ENCODE measurements around the gene MDC1.

The MDC1 gene

DNA sequence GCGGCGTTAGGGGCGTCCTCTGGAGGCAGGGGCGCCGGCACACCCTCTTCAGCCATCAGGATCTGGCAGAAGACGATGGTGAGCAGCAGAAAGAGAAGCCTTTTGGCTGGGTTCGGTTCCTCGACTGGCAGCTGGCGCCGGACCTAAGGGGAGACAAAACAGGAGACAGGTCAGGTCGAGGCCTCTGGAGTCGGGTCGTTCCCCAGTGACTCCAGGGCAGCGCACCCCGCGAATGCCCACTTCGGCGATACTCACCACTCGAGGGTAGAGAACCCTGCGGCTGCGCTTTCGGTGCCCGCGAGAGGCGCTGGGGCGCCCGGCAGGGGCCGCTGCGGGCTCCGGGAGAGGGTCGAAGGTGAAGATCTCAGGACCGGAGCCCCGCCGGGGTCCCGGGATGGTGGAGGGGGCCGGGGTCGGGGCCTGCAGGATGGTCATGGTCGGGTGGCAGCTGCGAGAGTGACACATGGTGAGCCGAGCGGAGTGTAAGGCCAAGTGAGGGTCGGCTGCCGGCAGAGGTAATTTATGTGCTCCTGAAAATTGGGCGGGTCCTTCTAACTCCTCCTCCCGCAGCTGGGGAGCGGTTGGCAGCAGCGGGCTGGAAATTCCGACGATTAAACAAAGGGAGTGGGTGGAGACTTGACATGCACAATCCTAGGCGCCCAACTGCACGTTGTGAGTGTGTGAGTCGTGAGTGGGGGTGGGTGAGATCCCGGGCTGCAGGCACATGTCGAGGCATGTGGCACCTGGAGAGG is 27.1 kb upstream of the MDC1 start, which contains the start of gene IER3:
IER3 (minus strand) TSS at position 494 of the 752 bp plus-strand sequence; CDS start at position 465, 29 bp downstream.
- peak within 1 kb of the TSS; percentile 68 for H3K9ac ChIP-seq (ENCODE audit: low read depth, low read length, poor library complexity)
- H3K4me1 ChIP-seq (ENCODE audit: control insufficient read depth in 2 of 2, insufficient read depth in 1 of 2, low read depth in 1 of 2, low read length in 2 of 2), result peaks cover 10 to 15% of the 10 kb centered on the region in 2 donors
- no peak within 1 kb of the TSS for H2BK12ac ChIP-seq (ENCODE audit: low read length)
- no peak within 1 kb of the TSS for H3K14ac ChIP-seq (ENCODE audit: low read length)
- H3K23ac ChIP-seq (ENCODE audit: low read depth, low read length, poor library complexity), result peak within 1 kb of the TSS; percentile 100
- H3K9me3 ChIP-seq (replicated peaks in 1 of 2; ENCODE audit: control insufficient read depth in 2 of 2, insufficient read depth in 1 of 2, low read depth in 1 of 2, low read length in 2 of 2), result no peaks in the 10 kb centered on the region
- H2BK120ac ChIP-seq (ENCODE audit: low read depth, low read length), result no peak within 1 kb of the TSS
- WGBS, 2 donors (ENCODE audit: extremely low coverage in 2 of 2, insufficient read length in 2 of 2, insufficient replicate concordance in 1 of 2), result no CpG with 5 or more reads among the region's 54 CpGs
- H3K36me3 ChIP-seq (replicated peaks in 1 of 2; ENCODE audit: control insufficient read depth in 2 of 2, insufficient read depth in 2 of 2, low read length in 2 of 2), result peaks cover 12 to 25% of the 10 kb centered on the region in 2 donors
- H2AK5ac ChIP-seq (ENCODE audit: low read depth, low read length), result peak within 1 kb of the TSS; percentile 88
- H2AFZ ChIP-seq (ENCODE audit: low read length), result peak within 1 kb of the TSS; percentile 80
- peak within 1 kb of the TSS; percentile 62 for H2BK5ac ChIP-seq (ENCODE audit: low read length)
- H3K4me3 ChIP-seq (ENCODE audit: low read length in 2 of 2), result peak within 1 kb of the TSS; percentile 90 to 99
- peak within 1 kb of the TSS; percentile 82 for H3K18ac ChIP-seq (ENCODE audit: low read length)
- H4K8ac ChIP-seq (ENCODE audit: low read depth, low read length), result no peak within 1 kb of the TSS
- H3K4ac ChIP-seq (ENCODE audit: low read length), result no peak within 1 kb of the TSS
- H3K27ac ChIP-seq (replicated peaks; ENCODE audit: low read length), result no peak within 1 kb of the TSS
- peaks cover 0 to 13% (median 2%) of the 10 kb centered on the region in 3 experiments for H3K27me3 ChIP-seq (ENCODE audit: control insufficient read depth in 3 of 3, insufficient read depth in 3 of 3, low read depth in 1 of 3, low read length in 3 of 3)
- no peak within 1 kb of the TSS for H4K91ac ChIP-seq (ENCODE audit: low read depth, low read length, poor library complexity)
- H3K4me2 ChIP-seq (ENCODE audit: insufficient read depth, low read length, poor library complexity, severe bottlenecking), result peak within 1 kb of the TSS; percentile 79
- peak within 1 kb of the TSS; percentile 81 for H2BK15ac ChIP-seq (ENCODE audit: low read length)
- peaks cover 4% of the 10 kb centered on the region for H3K79me1 ChIP-seq (ENCODE audit: low read depth, low read length)
- DNase-seq (ENCODE audit: low spot score), result peak; percentile 70

DNA sequence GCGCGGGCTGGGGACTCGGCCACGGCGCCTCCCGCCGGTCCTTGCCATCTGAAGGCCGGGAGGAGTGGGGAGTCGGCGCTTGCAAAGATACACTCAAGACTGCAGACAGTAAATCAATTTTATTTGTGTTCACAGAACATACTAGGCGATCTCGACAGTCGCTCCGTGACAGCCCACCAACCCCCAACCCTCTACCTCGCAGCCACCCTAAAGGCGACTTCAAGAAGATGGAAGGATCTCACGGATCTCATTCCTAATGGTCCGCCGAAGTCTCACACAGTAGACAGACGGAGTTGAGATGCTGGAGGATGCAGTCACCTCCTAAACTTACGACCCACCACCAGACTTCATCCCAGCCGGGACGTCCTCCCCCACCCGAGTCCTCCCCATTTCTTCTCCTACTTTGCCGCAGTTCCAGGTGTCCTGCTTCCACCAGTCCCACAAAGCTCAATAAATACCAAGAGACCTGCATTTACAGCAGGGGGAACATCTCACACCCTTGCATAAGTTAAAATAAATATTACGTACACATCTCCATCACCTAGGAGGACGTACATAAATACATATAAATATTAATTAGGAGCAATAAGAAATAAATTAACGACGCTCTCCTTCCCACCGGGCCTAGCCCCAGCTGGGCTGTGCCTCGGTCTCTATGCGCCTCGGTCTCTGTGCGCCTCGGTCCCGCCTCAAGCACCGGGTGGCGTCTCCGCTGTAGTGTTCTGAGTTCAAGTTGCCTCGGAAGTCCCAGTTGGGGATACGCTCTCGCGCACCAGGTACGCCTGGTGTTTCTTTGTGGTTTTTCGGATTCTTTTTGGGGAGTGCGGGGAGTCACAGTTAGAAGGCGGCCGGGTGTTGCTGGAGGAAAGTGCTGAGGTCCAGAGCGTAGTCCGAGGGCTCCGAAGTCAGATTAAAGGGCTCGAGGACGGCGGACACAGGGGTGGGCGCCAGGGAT is 26.3 kb upstream of the MDC1 start:
- peak overlapping the region; percentile 88 for H2AK5ac ChIP-seq (ENCODE audit: low read depth, low read length)
- no peak overlapping the region for H3K14ac ChIP-seq (ENCODE audit: low read length)

GRCh38 chr6:30742316-30743098 is 25.4 kb upstream of the MDC1 start, which contains the start of gene FLOT1:
Gene FLOT1 (minus strand): TSS chr6:30742687. CDS start chr6:30742189, 498 bp downstream.
- H3K27ac ChIP-seq (replicated peaks; ENCODE audit: low read length), result peak within 1 kb of the TSS; percentile 42
- no peak within 1 kb of the TSS for H4K91ac ChIP-seq (ENCODE audit: low read depth, low read length, poor library complexity)
- H3K36me3 ChIP-seq (replicated peaks in 1 of 2; ENCODE audit: control insufficient read depth in 2 of 2, insufficient read depth in 2 of 2, low read length in 2 of 2), result peaks cover 24 to 42% of the 10 kb centered on the region in 2 donors
- H3K23ac ChIP-seq (ENCODE audit: low read depth, low read length, poor library complexity), result peak within 1 kb of the TSS; percentile 99
- no peak within 1 kb of the TSS for H2BK12ac ChIP-seq (ENCODE audit: low read length)
- H3K79me1 ChIP-seq (ENCODE audit: low read depth, low read length), result peaks cover 4% of the 10 kb centered on the region
- H2AFZ ChIP-seq (ENCODE audit: low read length), result peak within 1 kb of the TSS; percentile 83
- no peaks in the 10 kb centered on the region for H3K9me3 ChIP-seq (replicated peaks in 1 of 2; ENCODE audit: control insufficient read depth in 2 of 2, insufficient read depth in 1 of 2, low read depth in 1 of 2, low read length in 2 of 2)
- H2AK5ac ChIP-seq (ENCODE audit: low read depth, low read length), result peak within 1 kb of the TSS; percentile 16
- H3K4me1 ChIP-seq (ENCODE audit: control insufficient read depth in 2 of 2, insufficient read depth in 1 of 2, low read depth in 1 of 2, low read length in 2 of 2), result peaks cover 10 to 14% of the 10 kb centered on the region in 2 donors
- H2BK5ac ChIP-seq (ENCODE audit: low read length), result peak within 1 kb of the TSS; percentile 14
- no CpG with 5 or more reads among the region's 66 CpGs for WGBS, 2 donors (ENCODE audit: extremely low coverage in 2 of 2, insufficient read length in 2 of 2, insufficient replicate concordance in 1 of 2)
- peak; percentile 75 for DNase-seq (ENCODE audit: low spot score)
- H3K18ac ChIP-seq (ENCODE audit: low read length), result peak within 1 kb of the TSS; percentile 90
- H3K9ac ChIP-seq (ENCODE audit: low read depth, low read length, poor library complexity), result peak within 1 kb of the TSS; percentile 92
- no peak within 1 kb of the TSS for H4K8ac ChIP-seq (ENCODE audit: low read depth, low read length)
- H2BK15ac ChIP-seq (ENCODE audit: low read length), result peak within 1 kb of the TSS; percentile 63
- H3K27me3 ChIP-seq (ENCODE audit: control insufficient read depth in 3 of 3, insufficient read depth in 3 of 3, low read depth in 1 of 3, low read length in 3 of 3), result peaks cover 0 to 13% (median 2%) of the 10 kb centered on the region in 3 experiments
- H3K4ac ChIP-seq (ENCODE audit: low read length), result no peak within 1 kb of the TSS
- peak within 1 kb of the TSS; percentile 33 for H3K14ac ChIP-seq (ENCODE audit: low read length)
- H3K4me3 ChIP-seq (ENCODE audit: low read length in 2 of 2), result peak within 1 kb of the TSS; percentile 90 to 99
- peak within 1 kb of the TSS; percentile 79 for H3K4me2 ChIP-seq (ENCODE audit: insufficient read depth, low read length, poor library complexity, severe bottlenecking)
- peak within 1 kb of the TSS; percentile 43 for H2BK120ac ChIP-seq (ENCODE audit: low read depth, low read length)

More for the DNA sequence above, 26.3 kb upstream of the MDC1 start:
- Histone ChIP-seq H2BK5ac (ENCODE audit: low read length) (peak overlapping the region; percentile 62), H2BK12ac (ENCODE audit: low read length) (no peak overlapping the region), H3K27me3 (ENCODE audit: control insufficient read depth in 3 of 3, insufficient read depth in 3 of 3, low read depth in 1 of 3, low read length in 3 of 3) (peaks cover 0 to 13% (median 2%) of the 10 kb centered on the region in 3 experiments), H3K9ac (ENCODE audit: low read depth, low read length, poor library complexity) (peak overlapping the region; percentile 92), H4K8ac (ENCODE audit: low read depth, low read length) (no peak overlapping the region), H2AFZ (ENCODE audit: low read length) (peak overlapping the region; percentile 83), H3K23ac (ENCODE audit: low read depth, low read length, poor library complexity) (peak overlapping the region; percentile 100), H2BK120ac (ENCODE audit: low read depth, low read length) (no peak overlapping the region), H3K27ac (replicated peaks; ENCODE audit: low read length) (no peak overlapping the region), H3K9me3 (replicated peaks in 1 of 2; ENCODE audit: control insufficient read depth in 2 of 2, insufficient read depth in 1 of 2, low read depth in 1 of 2, low read length in 2 of 2) (no peaks in the 10 kb centered on the region), H3K4ac (ENCODE audit: low read length) (no peak overlapping the region), H2BK15ac (ENCODE audit: low read length) (peak overlapping the region; percentile 81), H3K4me1 (ENCODE audit: control insufficient read depth in 2 of 2, insufficient read depth in 1 of 2, low read depth in 1 of 2, low read length in 2 of 2) (peaks cover 10 to 14% of the 10 kb centered on the region in 2 donors), H3K79me1 (ENCODE audit: low read depth, low read length) (peaks cover 4% of the 10 kb centered on the region), H3K4me3 (ENCODE audit: low read length in 2 of 2) (peak overlapping the region; percentile 90 to 99), H3K36me3 (replicated peaks in 1 of 2; ENCODE audit: control insufficient read depth in 2 of 2, insufficient read depth in 2 of 2, low read length in 2 of 2) (peaks cover 18 to 34% of the 10 kb centered on the region in 2 donors), H4K91ac (ENCODE audit: low read depth, low read length, poor library complexity) (no peak overlapping the region), H3K4me2 (ENCODE audit: insufficient read depth, low read length, poor library complexity, severe bottlenecking) (peak overlapping the region; percentile 79), H3K18ac (ENCODE audit: low read length) (peak overlapping the region; percentile 90)
- no peak for DNase-seq (ENCODE audit: low spot score)
- WGBS, 2 donors (ENCODE audit: extremely low coverage in 2 of 2, insufficient read length in 2 of 2, insufficient replicate concordance in 1 of 2), result no CpG with 5 or more reads among the region's 55 CpGs
